Stimulated activated effector memory CD8-positive, alpha-beta T cell treated with anti-CD3 and anti-CD28 coated beads, Interleukin-12 subunit alpha, Interleukin-12 subunit beta, amount 100 ng/mL, for 72 hours (primary cell): ENCODE data around the gene FGD4.

ENCODE experiments used
- ATAC-seq: fragments of 150-1000 bp; cut with Tn5 transposase; 2 replicates; pipeline ENCODE4 v1.10.0; 2021
- DNase-seq, 2 donors: peaks; one replicate each; pipeline ENCODE4 v3.0.0; 2021 to 2022; ENCODE audit warnings: low spot score in 2 of 2
- H3K27ac Mint-ChIP-seq: one replicate; pipeline ENCODE4 v1.8.0; 2022; ENCODE audit warnings: mild to moderate bottlenecking, mixed read lengths
- H3K36me3 Mint-ChIP-seq: one replicate; pipeline ENCODE4 v1.8.0; 2022; ENCODE audit warnings: mild to moderate bottlenecking, mixed read lengths
- H3K4me1 Mint-ChIP-seq: one replicate; pipeline ENCODE4 v1.8.0; 2022; ENCODE audit warnings: mixed read lengths
- H3K4me3 Mint-ChIP-seq: one replicate; pipeline ENCODE4 v1.8.0; 2022; ENCODE audit warnings: mild to moderate bottlenecking, mixed read lengths
- H3K9me3 Mint-ChIP-seq: one replicate; pipeline ENCODE4 v1.8.0; 2022; ENCODE audit warnings: mixed read lengths

Gene FGD4

DNA sequence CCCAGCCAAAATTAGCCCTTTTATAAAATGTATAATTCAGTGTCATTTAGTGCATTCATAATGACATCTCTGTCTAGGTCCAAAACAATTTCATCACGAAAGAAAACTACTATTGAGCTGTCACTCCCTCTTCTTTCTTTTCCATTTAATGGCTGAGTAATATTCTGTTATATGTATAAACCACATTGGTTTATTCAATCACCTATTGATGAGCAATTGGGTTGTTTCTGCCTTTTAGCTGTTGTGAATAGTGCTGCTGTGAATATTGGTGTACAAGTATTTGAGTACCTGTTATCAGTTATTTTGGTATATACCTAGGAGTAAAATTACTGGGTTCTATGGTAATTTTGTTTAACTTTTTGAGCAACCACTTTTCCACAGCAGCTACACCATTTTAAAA, 287.0 kb downstream of the FGD4 start:
- H3K4me3 Mint-ChIP-seq, result no peak overlapping the region
- DNase-seq (no peak), ATAC-seq (peak; percentile 79)
- no peaks in the 10 kb centered on the region for H3K9me3 Mint-ChIP-seq
- peaks cover 24% of the 10 kb centered on the region for H3K4me1 Mint-ChIP-seq
- H3K36me3 Mint-ChIP-seq, result peaks cover 39% of the 10 kb centered on the region
- no peak overlapping the region for H3K27ac Mint-ChIP-seq

- no peak for ATAC-seq
- peaks cover 40% of the 10 kb centered on the region for H3K36me3 Mint-ChIP-seq
- H3K9me3 Mint-ChIP-seq, result no peaks in the 10 kb centered on the region
- peaks cover 36% of the 10 kb centered on the region for H3K4me1 Mint-ChIP-seq
- DNase-seq, result no peak
- no peak overlapping the region for H3K27ac Mint-ChIP-seq
- no peak overlapping the region for H3K4me3 Mint-ChIP-seq
Observed at GRCh38 chr12:32688786-32689185, 289.4 kb downstream of the FGD4 start.

DNA sequence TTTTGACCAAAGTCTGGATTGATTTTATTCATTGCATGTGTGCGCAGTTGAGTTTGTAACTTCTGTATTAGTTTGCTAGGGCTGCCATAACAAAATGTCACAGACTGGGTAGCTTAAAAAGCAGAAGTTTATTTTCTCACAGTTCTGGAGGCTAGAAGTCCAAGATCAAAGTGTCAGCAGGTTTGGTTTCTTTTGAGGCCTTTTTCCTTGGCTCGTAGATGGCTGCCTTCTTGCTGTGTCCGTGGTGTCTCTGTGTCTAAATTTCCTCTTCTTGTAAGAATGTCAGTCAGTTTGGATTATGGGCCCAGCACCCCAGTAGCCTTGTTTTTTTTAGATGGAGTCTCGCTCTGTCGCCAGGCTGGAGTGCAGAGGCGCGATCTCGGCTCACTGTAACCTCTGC, 291.6 kb downstream of the FGD4 start:
- Mint-ChIP-seq H3K4me1 (peaks cover 34% of the 10 kb centered on the region), H3K27ac (no peak overlapping the region), H3K4me3 (no peak overlapping the region), H3K36me3 (peaks cover 30% of the 10 kb centered on the region), H3K9me3 (no peaks in the 10 kb centered on the region)
- DNase-seq (no peak), ATAC-seq (no peak)

DNA sequence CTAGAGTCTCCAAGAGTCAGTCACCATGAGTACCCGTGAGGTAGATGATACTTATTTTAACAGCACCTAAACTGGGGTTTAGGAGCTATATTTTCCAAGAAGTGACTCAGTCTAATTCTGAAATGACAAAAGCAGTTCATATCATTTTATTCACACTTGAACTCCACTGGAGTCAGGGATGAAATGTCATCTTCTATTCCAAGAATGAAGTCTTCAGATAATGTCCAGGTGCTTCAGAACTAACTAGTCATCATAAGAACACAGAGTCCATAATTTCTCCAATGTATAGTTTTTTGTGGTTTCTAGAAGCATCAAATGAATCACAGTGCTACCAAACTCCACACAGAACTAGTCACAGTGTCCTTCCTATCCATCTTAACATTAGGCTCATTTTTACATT, 293.0 kb downstream of the FGD4 start:
- ATAC-seq (peak; percentile 82), DNase-seq (no peak)
- H3K4me3 Mint-ChIP-seq, result no peak overlapping the region
- no peak overlapping the region for H3K27ac Mint-ChIP-seq
- peaks cover 34% of the 10 kb centered on the region for H3K4me1 Mint-ChIP-seq
- peaks cover 16% of the 10 kb centered on the region for H3K36me3 Mint-ChIP-seq
- no peaks in the 10 kb centered on the region for H3K9me3 Mint-ChIP-seq

GRCh38 chr12:32693036-32693435, 293.7 kb downstream of the FGD4 start:
- Mint-ChIP-seq H3K4me1 (peaks cover 34% of the 10 kb centered on the region), H3K4me3 (no peak overlapping the region), H3K9me3 (no peaks in the 10 kb centered on the region), H3K27ac (no peak overlapping the region), H3K36me3 (peaks cover 16% of the 10 kb centered on the region)
- DNase-seq, result no peak
- no peak for ATAC-seq
